ENCODE data around the gene ABCA4.

ABCA4 gene

DNA sequence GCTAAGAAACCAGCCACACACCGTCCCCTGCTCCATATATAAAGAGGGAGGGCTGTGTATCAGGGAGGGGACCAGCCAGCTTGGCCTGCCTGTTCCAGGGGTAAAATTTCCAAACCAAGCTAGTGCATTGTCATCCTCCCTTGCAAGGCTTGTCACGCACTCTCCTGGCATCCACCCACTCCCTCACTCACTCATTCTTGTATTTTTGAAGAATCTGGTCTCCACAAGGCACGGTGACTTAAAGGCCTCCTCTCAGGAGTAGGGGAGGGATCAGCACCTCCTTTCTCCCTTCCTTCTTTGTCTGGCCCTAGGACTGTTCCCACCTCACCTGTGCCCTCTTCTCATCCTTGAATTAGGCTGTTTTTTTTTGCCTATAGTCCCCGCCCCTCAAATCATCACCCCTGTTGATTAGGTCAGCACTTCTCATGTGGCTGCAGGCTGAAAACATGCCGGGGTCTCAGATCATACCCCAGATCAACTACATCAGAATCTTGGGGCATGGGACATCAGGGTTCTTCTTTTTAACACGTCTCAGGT, 5.0 kb downstream of the ABCA4 start:
- Histone ChIP-seq H3K27ac (no peak overlapping the region), H3K4me3 (no peak overlapping the region)
- DNase-seq (ENCODE audit: low spot score), result no peak
- TF ChIP-seq, protein P1, sequence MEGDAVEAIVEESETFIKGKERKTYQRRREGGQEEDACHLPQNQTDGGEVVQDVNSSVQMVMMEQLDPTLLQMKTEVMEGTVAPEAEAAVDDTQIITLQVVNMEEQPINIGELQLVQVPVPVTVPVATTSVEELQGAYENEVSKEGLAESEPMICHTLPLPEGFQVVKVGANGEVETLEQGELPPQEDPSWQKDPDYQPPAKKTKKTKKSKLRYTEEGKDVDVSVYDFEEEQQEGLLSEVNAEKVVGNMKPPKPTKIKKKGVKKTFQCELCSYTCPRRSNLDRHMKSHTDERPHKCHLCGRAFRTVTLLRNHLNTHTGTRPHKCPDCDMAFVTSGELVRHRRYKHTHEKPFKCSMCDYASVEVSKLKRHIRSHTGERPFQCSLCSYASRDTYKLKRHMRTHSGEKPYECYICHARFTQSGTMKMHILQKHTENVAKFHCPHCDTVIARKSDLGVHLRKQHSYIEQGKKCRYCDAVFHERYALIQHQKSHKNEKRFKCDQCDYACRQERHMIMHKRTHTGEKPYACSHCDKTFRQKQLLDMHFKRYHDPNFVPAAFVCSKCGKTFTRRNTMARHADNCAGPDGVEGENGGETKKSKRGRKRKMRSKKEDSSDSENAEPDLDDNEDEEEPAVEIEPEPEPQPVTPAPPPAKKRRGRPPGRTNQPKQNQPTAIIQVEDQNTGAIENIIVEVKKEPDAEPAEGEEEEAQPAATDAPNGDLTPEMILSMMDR (IDR thresholded peaks at IDR 0.05), result no peak

DNA sequence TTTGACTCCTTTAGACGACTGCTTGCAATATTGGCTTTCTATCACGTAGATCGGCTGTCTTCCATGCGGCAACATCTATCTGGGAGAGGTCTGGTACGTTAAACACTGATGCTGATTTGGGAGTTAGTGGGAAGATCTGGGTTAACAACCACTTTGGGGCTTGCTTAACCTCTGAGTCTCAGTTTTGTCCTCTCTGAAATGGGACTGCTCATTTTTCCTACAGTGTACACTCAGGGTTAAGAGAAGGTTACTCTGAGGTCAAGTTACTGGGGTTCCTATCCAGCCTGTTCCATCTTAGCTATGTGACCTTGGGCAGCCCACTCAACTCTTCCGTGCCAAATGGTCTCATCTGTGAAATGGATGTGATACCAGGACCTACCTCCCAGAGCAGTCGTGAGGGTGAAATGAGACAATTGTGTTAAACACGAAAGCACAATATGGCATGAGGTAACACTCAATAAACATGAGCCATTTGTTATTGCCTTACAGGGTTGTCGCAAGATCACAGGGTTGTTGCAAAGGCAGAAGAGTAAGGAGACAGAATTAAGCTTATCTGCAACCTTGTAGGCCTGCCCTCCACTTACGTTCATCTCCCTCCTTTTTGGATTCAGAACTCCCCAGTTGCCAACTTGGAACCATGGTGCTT, 5.6 kb downstream of the ABCA4 start:
- no peak overlapping the region for H3K27ac ChIP-seq

DNA sequence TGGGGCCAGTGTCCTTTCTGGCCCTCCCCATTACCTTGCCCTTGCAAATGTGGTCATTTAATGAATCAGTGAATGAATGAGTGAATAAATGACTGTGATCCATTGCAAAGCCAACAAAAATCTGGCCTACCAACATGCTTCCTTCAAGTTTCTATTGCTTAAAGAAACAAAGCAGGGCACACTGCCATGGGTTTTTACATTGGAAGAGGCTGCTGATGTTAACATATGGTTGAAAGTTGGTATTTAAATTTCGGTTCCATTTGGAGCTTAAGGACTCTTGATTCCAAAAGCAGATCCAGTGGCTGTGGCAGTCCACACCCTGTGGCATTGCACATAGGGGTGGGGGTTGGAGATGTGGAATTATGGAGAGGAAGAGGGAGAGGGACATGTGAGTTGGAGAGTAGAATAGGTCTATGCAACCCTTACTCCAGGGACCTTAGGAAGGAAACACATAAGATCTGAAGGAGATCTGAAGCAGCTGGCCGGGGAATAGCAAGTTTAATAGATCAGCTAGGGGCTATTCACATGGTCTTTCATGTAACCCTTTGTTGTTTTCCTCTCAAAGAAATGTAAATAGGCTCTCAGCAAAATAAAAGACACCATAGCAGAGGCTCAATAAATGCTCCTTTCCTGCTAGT, 7.2 kb downstream of the ABCA4 start:
- TF ChIP-seq, protein P1 (IDR thresholded peaks at IDR 0.05), result no peak
- DNase-seq (ENCODE audit: low spot score), result no peak
- Histone ChIP-seq H3K27ac (no peak overlapping the region), H3K4me3 (no peak overlapping the region)

More for the DNA sequence above, 5.6 kb downstream of the ABCA4 start:
- no peak for DNase-seq (ENCODE audit: low spot score)
- TF ChIP-seq, protein P1 (IDR thresholded peaks at IDR 0.05), result no peak
- no peak overlapping the region for H3K4me3 ChIP-seq

DNA sequence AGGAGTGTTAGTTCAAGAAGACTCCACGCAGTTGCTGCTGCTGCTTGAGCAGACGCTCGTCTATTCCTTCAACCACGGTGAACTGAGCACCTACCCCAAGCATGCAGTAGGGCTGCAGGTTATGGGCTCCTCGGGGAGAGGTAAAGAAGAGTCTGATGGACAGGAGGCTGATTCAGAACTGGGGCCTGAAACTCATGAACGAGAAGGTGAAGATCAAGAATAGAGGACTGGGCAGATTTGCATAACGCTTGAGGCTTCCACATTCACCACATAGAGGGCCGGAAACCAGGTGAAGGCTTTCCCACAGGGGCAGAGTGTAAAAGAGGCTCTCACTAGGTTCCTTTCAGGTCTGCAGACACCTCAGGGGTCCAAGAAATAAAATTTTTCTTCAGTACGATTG, 9.1 kb downstream of the ABCA4 start:
- DNase-seq (ENCODE audit: low spot score), result no peak
- TF ChIP-seq, protein P1 (IDR thresholded peaks at IDR 0.05), result no peak
- Histone ChIP-seq H3K27ac (no peak overlapping the region), H3K4me3 (no peak overlapping the region)

DNA sequence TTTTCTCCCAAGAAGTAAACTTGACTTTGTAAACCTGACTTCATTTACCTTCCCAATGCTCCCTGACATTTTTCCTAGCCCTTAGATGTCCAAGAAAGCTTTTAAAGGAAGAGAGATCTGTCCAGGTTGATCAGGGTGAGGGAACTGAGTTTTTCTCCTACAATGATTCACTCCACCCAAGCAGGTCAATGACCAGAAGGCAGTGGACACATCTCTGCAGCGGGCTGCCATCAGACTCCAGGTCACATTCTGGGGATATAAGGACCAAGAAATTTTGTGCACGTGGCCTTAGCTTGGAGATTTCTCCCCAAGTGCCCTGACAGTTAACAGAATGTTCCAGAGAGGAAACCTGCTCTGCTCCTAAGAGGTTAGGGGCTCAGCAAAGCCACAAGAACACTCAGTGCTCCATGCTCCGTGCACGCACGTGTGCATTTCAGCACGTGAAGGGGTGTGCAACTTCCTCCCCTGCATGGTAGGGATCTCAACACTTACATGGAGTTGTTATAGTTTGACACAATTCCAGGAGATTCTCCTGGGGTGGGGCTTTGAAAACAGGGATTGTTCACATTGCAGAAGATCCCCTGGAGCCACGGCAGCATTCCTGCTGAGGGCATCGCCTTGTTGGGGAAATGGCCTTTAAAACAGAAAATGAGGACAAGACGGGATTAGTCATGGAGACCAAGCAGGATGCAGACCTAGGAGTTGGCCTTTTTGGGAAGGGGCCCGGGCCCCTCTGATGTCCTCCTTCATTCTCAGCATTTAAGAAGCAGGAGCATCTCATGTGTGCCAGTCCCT, 9.8 kb downstream of the ABCA4 start:
- no peak overlapping the region for H3K4me3 ChIP-seq
- TF ChIP-seq, protein P1 (IDR thresholded peaks at IDR 0.05), result no peak
- no peak for DNase-seq (ENCODE audit: low spot score)
- no peak overlapping the region for H3K27ac ChIP-seq

DNA sequence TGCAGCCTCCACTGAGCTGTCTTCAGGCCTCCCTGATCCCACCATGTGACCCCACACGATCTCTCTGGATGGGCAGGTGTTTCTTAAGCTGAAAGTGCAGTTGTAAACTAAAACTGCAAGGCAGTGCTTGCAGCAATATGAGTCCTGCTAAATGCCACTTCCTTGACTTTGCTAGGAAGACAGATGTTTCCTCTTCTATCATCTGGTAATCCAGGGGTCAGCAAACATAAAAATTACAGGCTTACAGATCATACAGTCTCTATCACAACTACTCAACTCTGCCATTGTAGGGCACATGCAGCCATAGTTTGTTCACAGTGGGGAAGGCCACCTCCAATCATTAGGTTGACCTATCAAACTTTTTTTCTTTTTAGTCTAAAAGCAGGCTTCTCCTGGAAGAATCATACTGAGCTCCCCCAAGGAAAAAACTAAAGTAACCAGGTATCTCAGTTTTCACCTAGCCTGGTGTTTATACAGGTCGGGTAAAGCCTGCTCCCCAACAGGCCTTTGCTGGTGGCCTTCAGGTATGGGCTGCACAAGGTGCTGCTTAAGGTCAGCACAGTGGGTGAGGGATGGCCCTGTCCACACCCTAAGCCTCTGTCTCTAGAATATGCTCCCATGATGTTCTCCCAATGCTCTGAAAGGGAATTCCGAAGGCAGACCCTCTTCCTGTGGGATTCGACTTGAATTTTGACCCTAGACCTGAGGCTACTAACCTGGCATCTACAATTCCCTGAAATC, 10.8 kb downstream of the ABCA4 start:
- TF ChIP-seq, protein P1 (IDR thresholded peaks at IDR 0.05), result no peak
- no peak overlapping the region for H3K27ac ChIP-seq
- no peak for DNase-seq (ENCODE audit: low spot score)
- H3K4me3 ChIP-seq, result no peak overlapping the region
